GM06990 (cell line): ENCODE results near the gene ERN1.

Source experiments
- DNase-seq: peaks from one replicate; pipeline ENCODE4 v3.0.0-alpha.2; 2011; ENCODE audit not compliant: insufficient read length; ENCODE audit errors: extremely low read depth
- H3K27me3 ChIP-seq: replicated peaks from 2 replicates; pipeline ENCODE4 v1.6.0; 2011; ENCODE audit warnings: low read length; ENCODE audit not compliant: control insufficient read depth, insufficient read depth
- H3K36me3 ChIP-seq: 2 replicates; pipeline ENCODE4 v1.5.1; 2011; ENCODE audit warnings: low read length; ENCODE audit not compliant: control insufficient read depth, insufficient read depth
- H3K4me3 ChIP-seq: replicated peaks from 2 replicates; pipeline ENCODE4 v1.5.1; 2011; ENCODE audit warnings: low read depth, mild to moderate bottlenecking, control low read depth, low read length
- CTCF ChIP-seq: IDR thresholded peaks from 2 replicates; pipeline ENCODE4 v1.5.1; 2011; ENCODE audit warnings: low read length, control low read depth, mild to moderate bottlenecking, inconsistent platforms; ENCODE audit not compliant: insufficient read depth, poor library complexity, severe bottlenecking

The ERN1 gene

GRCh38 chr17:64002658-64003525, 127.1 kb downstream of the ERN1 start:
- no peak for DNase-seq
- no peaks in the 10 kb centered on the region for H3K27me3 ChIP-seq
- TF ChIP-seq CTCF: no peak
- peaks cover 26% of the 10 kb centered on the region for H3K36me3 ChIP-seq
- no peak overlapping the region for H3K4me3 ChIP-seq

GRCh38 chr17:64001763-64002529, 128.0 kb downstream of the ERN1 start:
- Histone ChIP-seq H3K4me3 (no peak overlapping the region), H3K36me3 (peaks cover 21% of the 10 kb centered on the region), H3K27me3 (no peaks in the 10 kb centered on the region; the same call in 1 of the 2 replicates)
- TF ChIP-seq CTCF: no peak
- no peak for DNase-seq

GRCh38 chr17:64001091-64001579, 128.8 kb downstream of the ERN1 start:
- Histone ChIP-seq H3K36me3 (peaks cover 21% of the 10 kb centered on the region), H3K4me3 (no peak overlapping the region), H3K27me3 (no peaks in the 10 kb centered on the region; the same call in none of the 2 replicates)
- no peak for DNase-seq
- TF ChIP-seq CTCF: no peak

GRCh38 chr17:63999680-64000531, 130.0 kb downstream of the ERN1 start:
- H3K4me3 ChIP-seq: no peak overlapping the region

More at GRCh38 chr17:63999680-64000531, 130.0 kb downstream of the ERN1 start:
- Histone ChIP-seq H3K27me3 (no peaks in the 10 kb centered on the region; the same call in none of the 2 replicates), H3K36me3 (peaks cover 21% of the 10 kb centered on the region)
- no peak for DNase-seq
- no peak for TF ChIP-seq CTCF
